Measurements from ENCODE around the gene MRPS35.

The MRPS35 gene

GRCh38 chr12:27710592-27711316 is at the start of gene MRPS35:
Gene MRPS35, plus strand, starts transcription at chr12:27710832. Its CDS starts 12 bp downstream, at chr12:27710844.
- peak; percentile 78 for DNase-seq (ENCODE audit: low read depth)
- H3K4me3 ChIP-seq (ENCODE audit: low read depth, low read length) = peak within 1 kb of the TSS; percentile 99
- no peak for TF ChIP-seq CTCF (IDR thresholded peaks at IDR 0.05; ENCODE audit: low read depth, low read length, missing control alignments)

GRCh38 chr12:27665704-27666103 is 44.9 kb upstream of the MRPS35 start:
- no peak for TF ChIP-seq CTCF (IDR thresholded peaks at IDR 0.05; ENCODE audit: low read depth, low read length, missing control alignments)
- DNase-seq (ENCODE audit: low read depth) = no peak
- H3K4me3 ChIP-seq (ENCODE audit: low read depth, low read length) = no peak overlapping the region

GRCh38 chr12:27666510-27666909 is 44.1 kb upstream of the MRPS35 start:
- no peak overlapping the region for H3K4me3 ChIP-seq (ENCODE audit: low read depth, low read length)
- DNase-seq (ENCODE audit: low read depth) = no peak
- TF ChIP-seq CTCF (IDR thresholded peaks at IDR 0.05; ENCODE audit: low read depth, low read length, missing control alignments) = no peak

GRCh38 chr12:27667540-27667939 is 43.1 kb upstream of the MRPS35 start:
- no peak for TF ChIP-seq CTCF (IDR thresholded peaks at IDR 0.05; ENCODE audit: low read depth, low read length, missing control alignments)
- H3K4me3 ChIP-seq (ENCODE audit: low read depth, low read length) = no peak overlapping the region
- no peak for DNase-seq (ENCODE audit: low read depth)

- DNase-seq (ENCODE audit: low read depth) = no peak
- no peak overlapping the region for H3K4me3 ChIP-seq (ENCODE audit: low read depth, low read length)
- no peak for TF ChIP-seq CTCF (IDR thresholded peaks at IDR 0.05; ENCODE audit: low read depth, low read length, missing control alignments)
Measured at GRCh38 chr12:27672051-27672450, 38.6 kb upstream of the MRPS35 start.

- TF ChIP-seq CTCF (IDR thresholded peaks at IDR 0.05; ENCODE audit: low read depth, low read length, missing control alignments) = no peak
- no peak for DNase-seq (ENCODE audit: low read depth)
- no peak overlapping the region for H3K4me3 ChIP-seq (ENCODE audit: low read depth, low read length)
Measured at GRCh38 chr12:27672643-27673042, 38.0 kb upstream of the MRPS35 start.
